Parathyroid adenoma (tissue), 2 donors: ENCODE data around the gene MAB21L3.

ENCODE experiments used
- H2AFZ ChIP-seq: fragments of 300-600 bp; sonication (generic); one replicate; pipeline ENCODE4 v1.7.0; 2017; ENCODE audit warnings: antibody characterized with exemption, mild to moderate bottlenecking
- H3K27ac ChIP-seq: fragments of 300-600 bp; sonication (generic); one replicate; pipeline ENCODE4 v1.7.0; 2017
- H3K27me3 ChIP-seq: fragments of 300-600 bp; sonication (generic); one replicate; pipeline ENCODE4 v1.7.0; 2017; ENCODE audit warnings: low read length; ENCODE audit not compliant: control insufficient read depth, insufficient read depth
- H3K36me3 ChIP-seq: fragments of 300-600 bp; sonication (generic); one replicate; pipeline ENCODE4 v1.7.0; 2017; ENCODE audit warnings: low read length; ENCODE audit not compliant: control insufficient read depth, insufficient read depth
- H3K4me1 ChIP-seq: fragments of 300-600 bp; sonication (generic); one replicate; pipeline ENCODE4 v1.7.0; 2017; ENCODE audit warnings: control low read depth
- H3K4me2 ChIP-seq: fragments of 300-600 bp; sonication (generic); one replicate; pipeline ENCODE4 v1.7.0; 2017; ENCODE audit warnings: low read length
- H3K4me3 ChIP-seq: fragments of 300-600 bp; sonication (generic); one replicate; pipeline ENCODE4 v1.7.0; 2017; ENCODE audit warnings: low read depth, low read length
- H3K79me2 ChIP-seq: fragments of 300-600 bp; sonication (generic); one replicate; pipeline ENCODE4 v1.7.0; 2017; ENCODE audit warnings: control low read depth
- H3K9ac ChIP-seq: fragments of 300-600 bp; sonication (generic); one replicate; pipeline ENCODE4 v1.7.0; 2017; ENCODE audit warnings: mild to moderate bottlenecking
- H3K9me3 ChIP-seq: fragments of 300-600 bp; sonication (generic); one replicate; pipeline ENCODE4 v1.7.0; 2017; ENCODE audit warnings: low read length; ENCODE audit not compliant: control insufficient read depth
- TF ChIP-seq, protein P1 (sequence below): fragments of 300-600 bp; sonication (generic); IDR thresholded peaks from one replicate; pipeline ENCODE4 v1.7.0; 2017; ENCODE audit warnings: antibody characterized with exemption, mild to moderate bottlenecking
- donor health status: primary hyperparathyroidism.

Gene MAB21L3

DNA sequence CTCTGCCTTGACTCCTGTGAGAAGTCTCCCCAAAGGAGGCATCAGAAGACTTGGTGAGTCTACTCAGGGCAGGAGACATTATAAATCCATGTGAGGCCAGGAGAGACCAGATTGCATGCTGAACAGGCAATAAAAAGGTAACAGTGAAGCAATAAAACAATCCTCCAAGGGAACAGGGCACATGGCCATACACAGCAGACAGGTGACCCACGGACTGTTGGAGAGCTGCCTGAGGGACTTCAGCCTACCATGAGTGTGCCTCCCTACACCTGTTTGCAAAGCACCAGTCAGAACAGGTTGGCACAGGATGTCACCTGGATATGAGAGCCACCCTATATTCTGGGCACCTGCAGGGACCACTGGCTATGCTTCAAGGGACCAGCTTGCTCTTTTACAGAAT, 67.6 kb downstream of the MAB21L3 start:
- Histone ChIP-seq H3K9ac (no peak overlapping the region), H2AFZ (no peak overlapping the region), H3K4me1 (no peaks in the 10 kb centered on the region), H3K9me3 (no peaks in the 10 kb centered on the region), H3K27ac (no peak overlapping the region), H3K27me3 (no peaks in the 10 kb centered on the region), H3K79me2 (no peaks in the 10 kb centered on the region), H3K4me3 (no peak overlapping the region), H3K4me2 (no peak overlapping the region), H3K36me3 (no peaks in the 10 kb centered on the region)
- TF ChIP-seq, protein P1, sequence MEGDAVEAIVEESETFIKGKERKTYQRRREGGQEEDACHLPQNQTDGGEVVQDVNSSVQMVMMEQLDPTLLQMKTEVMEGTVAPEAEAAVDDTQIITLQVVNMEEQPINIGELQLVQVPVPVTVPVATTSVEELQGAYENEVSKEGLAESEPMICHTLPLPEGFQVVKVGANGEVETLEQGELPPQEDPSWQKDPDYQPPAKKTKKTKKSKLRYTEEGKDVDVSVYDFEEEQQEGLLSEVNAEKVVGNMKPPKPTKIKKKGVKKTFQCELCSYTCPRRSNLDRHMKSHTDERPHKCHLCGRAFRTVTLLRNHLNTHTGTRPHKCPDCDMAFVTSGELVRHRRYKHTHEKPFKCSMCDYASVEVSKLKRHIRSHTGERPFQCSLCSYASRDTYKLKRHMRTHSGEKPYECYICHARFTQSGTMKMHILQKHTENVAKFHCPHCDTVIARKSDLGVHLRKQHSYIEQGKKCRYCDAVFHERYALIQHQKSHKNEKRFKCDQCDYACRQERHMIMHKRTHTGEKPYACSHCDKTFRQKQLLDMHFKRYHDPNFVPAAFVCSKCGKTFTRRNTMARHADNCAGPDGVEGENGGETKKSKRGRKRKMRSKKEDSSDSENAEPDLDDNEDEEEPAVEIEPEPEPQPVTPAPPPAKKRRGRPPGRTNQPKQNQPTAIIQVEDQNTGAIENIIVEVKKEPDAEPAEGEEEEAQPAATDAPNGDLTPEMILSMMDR, result no peak

DNA sequence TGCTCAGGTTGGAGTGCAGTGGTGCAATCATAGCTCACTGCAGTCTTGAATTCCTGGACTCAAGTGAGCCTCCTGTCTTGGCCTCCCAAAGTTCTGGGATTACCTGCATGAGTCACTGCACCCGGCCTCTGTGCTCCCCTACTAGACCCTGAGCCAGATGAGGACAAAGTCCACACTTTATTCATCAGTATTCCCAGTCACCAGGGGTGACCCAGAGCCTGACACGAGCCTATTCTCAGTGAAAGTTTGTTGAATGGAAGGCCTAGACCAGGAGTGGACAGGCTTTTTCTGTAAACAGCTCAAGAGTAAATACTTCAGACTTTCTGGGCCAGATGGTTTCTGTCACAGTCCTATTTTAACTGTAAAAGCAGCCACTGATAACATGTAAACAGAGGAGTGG, 68.2 kb downstream of the MAB21L3 start:
- no peak overlapping the region for H3K27ac ChIP-seq
- H3K27me3 ChIP-seq, result no peaks in the 10 kb centered on the region
- TF ChIP-seq, protein P1, result no peak
- H3K36me3 ChIP-seq, result no peaks in the 10 kb centered on the region
- H3K4me1 ChIP-seq, result no peaks in the 10 kb centered on the region
- no peak overlapping the region for H3K4me2 ChIP-seq
- no peak overlapping the region for H2AFZ ChIP-seq
- no peaks in the 10 kb centered on the region for H3K79me2 ChIP-seq
- H3K9ac ChIP-seq, result no peak overlapping the region
- H3K4me3 ChIP-seq, result no peak overlapping the region
- no peaks in the 10 kb centered on the region for H3K9me3 ChIP-seq

DNA sequence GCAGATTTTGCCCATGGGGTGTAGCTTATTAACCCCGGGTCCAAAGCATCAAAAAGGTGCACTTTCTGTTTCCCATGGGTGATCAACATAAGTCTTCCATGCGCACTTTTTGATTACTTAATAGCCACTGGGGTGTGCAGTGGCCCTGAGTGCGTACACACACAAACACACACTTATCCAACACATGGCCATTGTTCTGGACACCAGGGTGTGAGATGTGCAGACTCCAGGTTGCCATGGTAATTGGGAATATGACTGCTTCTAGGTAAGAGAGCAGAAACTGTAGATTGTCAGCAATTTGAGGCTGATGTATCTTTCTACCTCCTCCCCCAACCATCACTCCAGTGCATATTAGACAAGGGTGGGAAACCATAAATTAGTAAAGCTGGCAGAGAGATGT, 68.8 kb downstream of the MAB21L3 start:
- Histone ChIP-seq H3K27ac (no peak overlapping the region), H3K79me2 (no peaks in the 10 kb centered on the region), H2AFZ (no peak overlapping the region), H3K27me3 (no peaks in the 10 kb centered on the region), H3K4me2 (no peak overlapping the region), H3K4me3 (no peak overlapping the region), H3K9ac (no peak overlapping the region), H3K4me1 (no peaks in the 10 kb centered on the region), H3K36me3 (no peaks in the 10 kb centered on the region), H3K9me3 (no peaks in the 10 kb centered on the region)
- TF ChIP-seq, protein P1, result no peak

DNA sequence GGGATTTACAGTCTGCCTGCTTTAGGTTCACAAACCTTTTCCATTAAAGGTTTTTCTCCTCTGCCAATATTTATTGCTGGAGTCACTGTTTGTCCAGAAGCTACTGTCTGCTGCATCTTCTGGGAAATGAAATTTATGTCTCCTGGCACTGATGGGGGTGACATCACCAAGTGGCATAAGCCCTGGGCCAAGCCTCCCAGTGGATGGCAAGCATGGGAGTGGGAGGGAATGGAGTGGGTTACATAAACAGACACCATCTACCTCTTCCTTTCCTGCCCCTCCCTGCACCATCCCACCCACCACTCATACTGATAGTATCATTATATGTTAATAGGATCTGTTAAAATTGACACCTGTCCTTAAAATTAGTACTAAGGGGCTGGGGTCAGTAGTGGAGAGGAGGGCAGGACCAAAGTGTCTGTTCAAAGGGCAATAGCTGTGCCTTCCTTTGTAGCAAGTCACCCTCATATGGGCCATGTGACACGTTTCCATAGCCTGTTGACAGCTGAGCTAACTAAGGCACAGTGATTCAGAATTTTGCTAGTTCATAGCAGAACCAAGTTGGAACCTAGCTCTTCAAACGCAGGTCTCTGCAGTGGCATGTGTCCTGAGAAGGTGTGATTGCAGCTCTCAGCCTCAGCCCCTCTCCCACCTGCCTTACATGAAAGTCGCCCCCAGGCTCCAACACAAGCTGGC, 71.0 kb downstream of the MAB21L3 start:
- Histone ChIP-seq H3K27me3 (no peaks in the 10 kb centered on the region), H3K9ac (no peak overlapping the region), H3K4me3 (no peak overlapping the region), H3K4me1 (no peaks in the 10 kb centered on the region), H3K36me3 (no peaks in the 10 kb centered on the region), H3K79me2 (no peaks in the 10 kb centered on the region), H2AFZ (no peak overlapping the region), H3K4me2 (no peak overlapping the region), H3K27ac (no peak overlapping the region), H3K9me3 (no peaks in the 10 kb centered on the region)
- TF ChIP-seq, protein P1, result no peak
